Stimulated activated naive CD8-positive, alpha-beta T cell treated with anti-CD3 and anti-CD28 coated beads, Interleukin-15, amount 100 ng/mL, for 72 hours (primary cell): ENCODE results near the gene MBD3.

Experiments used
- ATAC-seq: fragments of 150-1000 bp; cut with Tn5 transposase; 2 replicates; pipeline ENCODE4 v1.10.0; 2021; ENCODE audit warnings: mild to moderate bottlenecking, moderate library complexity
- DNase-seq, 2 donors: peaks; one replicate each; pipeline ENCODE4 v3.0.0; 2021 to 2022
- H3K27ac Mint-ChIP-seq, 2 donors: one replicate each; pipeline ENCODE4 v1.8.0; 2022; ENCODE audit warnings: mild to moderate bottlenecking in 2 of 2, mixed read lengths in 2 of 2, moderate library complexity in 2 of 2
- H3K27me3 Mint-ChIP-seq: one replicate; pipeline ENCODE4 v1.8.0; 2022; ENCODE audit warnings: mixed read lengths
- H3K4me1 Mint-ChIP-seq: one replicate; pipeline ENCODE4 v1.8.0; 2022; ENCODE audit warnings: mild to moderate bottlenecking, mixed read lengths
- H3K4me3 Mint-ChIP-seq, 2 donors: one replicate each; pipeline ENCODE4 v1.8.0; 2022; ENCODE audit warnings: mild to moderate bottlenecking in 2 of 2, mixed read lengths in 2 of 2, moderate library complexity in 1 of 2
- H3K9me3 Mint-ChIP-seq, 2 donors: one replicate each; pipeline ENCODE4 v1.8.0; 2022; ENCODE audit warnings: mixed read lengths in 2 of 2

MBD3 gene

DNA sequence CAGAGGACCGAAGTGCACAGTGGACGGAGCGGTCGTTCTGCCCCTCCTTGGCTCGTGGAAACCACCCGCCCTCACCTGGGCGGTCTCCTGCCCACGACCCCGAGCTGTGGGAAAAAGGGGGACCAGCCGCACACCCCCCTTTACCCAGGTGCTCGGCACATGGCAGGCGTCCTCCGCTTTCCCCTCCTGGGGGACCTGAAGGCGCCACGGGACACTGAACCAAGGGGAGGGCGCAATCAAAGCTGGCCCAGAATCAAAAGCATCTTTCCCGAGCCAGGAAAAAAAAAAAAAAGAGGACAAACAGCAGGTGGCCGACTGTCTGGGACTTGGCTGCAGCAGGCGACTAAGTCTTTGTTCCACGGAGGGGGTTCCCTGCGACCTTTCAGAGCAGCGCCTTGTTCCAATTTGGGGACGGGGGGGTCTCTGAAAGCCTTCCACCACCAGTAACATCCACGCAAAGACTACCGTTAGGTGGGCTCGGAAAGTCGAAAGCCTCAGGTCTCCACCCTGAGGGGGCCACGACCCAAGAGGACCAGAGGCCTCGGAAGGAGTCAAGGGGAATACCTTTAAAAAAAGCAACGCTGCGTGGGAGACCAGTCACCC is 1.1 kb downstream of the MBD3 start:
- ATAC-seq (no peak), DNase-seq (peak in 1 of 2 donors; percentile 30)
- peak overlapping the region; percentile 94 to 97 for H3K27ac Mint-ChIP-seq
- no peaks in the 10 kb centered on the region for H3K9me3 Mint-ChIP-seq
- no peaks in the 10 kb centered on the region for H3K27me3 Mint-ChIP-seq
- peaks cover 35% of the 10 kb centered on the region for H3K4me1 Mint-ChIP-seq
- H3K4me3 Mint-ChIP-seq, result peak overlapping the region; percentile 91 to 95

DNA sequence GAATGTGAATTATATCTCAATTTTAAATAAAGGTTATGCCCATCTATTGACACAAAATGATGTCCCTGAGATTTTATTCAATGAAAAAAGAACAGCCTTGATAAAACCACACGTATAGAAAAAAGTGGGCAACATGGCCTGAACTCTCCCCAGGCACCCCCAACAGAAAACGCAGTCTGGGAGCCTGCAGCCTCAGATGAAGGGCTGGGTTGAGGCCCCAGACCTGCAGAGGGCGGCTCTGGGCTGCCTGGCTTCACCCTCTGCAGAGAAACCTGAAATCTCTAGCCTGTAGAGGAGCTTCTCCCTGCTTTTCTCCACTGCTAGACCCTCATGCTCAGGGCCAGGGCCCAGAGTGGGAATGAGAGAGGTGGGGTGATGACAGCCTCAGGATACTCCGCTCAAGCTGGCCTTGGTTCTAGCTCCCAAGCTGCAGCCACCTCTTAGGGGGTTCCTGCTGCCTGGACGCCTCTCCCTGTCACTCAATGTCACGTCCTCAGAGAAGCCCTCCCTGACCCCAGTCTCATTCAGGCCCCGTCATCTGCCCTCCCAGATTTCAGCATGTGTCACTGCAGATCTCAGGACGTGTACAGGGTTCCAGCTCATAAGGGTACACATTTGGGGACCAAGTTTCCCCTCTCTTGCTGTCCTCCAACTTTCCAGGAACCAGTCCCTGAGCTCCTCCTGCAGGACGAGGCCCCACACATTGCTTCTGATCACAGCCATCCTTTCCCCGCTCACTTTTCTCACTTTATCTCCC is 1.8 kb downstream of the MBD3 start:
- Mint-ChIP-seq H3K4me3 (peak overlapping the region; percentile 91 to 95), H3K4me1 (peaks cover 39% of the 10 kb centered on the region), H3K27me3 (no peaks in the 10 kb centered on the region), H3K9me3 (no peaks in the 10 kb centered on the region), H3K27ac (peak overlapping the region; percentile 94 to 97)
- no peak for DNase-seq
- peak; percentile 34 for ATAC-seq

DNA sequence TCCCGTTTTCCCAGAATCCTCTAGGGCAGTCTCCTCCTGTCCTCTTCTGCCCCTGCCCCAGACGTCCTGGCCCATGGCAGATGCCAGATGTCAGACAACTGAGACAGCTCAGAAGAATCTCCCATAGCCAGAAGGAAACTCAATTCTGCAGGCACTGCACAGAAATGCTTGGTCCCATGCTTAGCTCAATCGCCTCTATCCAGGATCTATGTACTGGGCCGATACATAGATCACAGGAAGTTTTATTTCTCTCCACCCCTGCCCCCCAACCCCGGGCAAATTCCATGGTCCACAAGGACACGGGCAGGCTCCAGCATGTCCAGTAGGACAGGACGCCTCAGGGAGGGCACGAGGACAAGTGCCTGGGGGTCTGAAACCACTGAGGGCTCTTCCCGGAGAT is 4.8 kb downstream of the MBD3 start:
- H3K4me1 Mint-ChIP-seq, result peaks cover 34% of the 10 kb centered on the region
- no peaks in the 10 kb centered on the region for H3K27me3 Mint-ChIP-seq
- ATAC-seq, result no peak
- DNase-seq, result no peak
- peak overlapping the region in 1 of 2 donors; percentile 39 for H3K27ac Mint-ChIP-seq
- no peak overlapping the region for H3K4me3 Mint-ChIP-seq
- H3K9me3 Mint-ChIP-seq, result no peaks in the 10 kb centered on the region

DNA sequence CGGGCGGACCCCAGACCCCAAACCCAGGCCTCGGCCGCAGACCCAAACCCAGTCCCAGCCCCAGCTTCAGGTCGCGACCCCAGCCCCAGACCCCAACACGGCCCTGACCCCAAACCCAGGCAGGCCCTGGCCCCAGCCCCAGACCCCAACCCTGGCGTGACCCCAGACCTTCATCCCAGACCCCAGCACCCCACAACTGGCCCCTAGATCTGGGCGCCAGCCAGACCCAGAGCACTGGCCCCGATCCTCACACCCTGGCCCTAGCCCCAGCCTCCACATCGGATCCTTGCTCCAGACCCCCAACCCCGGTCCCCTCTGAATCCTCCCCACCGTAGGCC is 7.5 kb downstream of the MBD3 start:
- peaks cover 19% of the 10 kb centered on the region for H3K4me1 Mint-ChIP-seq
- DNase-seq (no peak), ATAC-seq (no peak)
- H3K27me3 Mint-ChIP-seq, result no peaks in the 10 kb centered on the region
- no peaks in the 10 kb centered on the region for H3K9me3 Mint-ChIP-seq
- H3K27ac Mint-ChIP-seq, result no peak overlapping the region
- H3K4me3 Mint-ChIP-seq, result no peak overlapping the region

DNA sequence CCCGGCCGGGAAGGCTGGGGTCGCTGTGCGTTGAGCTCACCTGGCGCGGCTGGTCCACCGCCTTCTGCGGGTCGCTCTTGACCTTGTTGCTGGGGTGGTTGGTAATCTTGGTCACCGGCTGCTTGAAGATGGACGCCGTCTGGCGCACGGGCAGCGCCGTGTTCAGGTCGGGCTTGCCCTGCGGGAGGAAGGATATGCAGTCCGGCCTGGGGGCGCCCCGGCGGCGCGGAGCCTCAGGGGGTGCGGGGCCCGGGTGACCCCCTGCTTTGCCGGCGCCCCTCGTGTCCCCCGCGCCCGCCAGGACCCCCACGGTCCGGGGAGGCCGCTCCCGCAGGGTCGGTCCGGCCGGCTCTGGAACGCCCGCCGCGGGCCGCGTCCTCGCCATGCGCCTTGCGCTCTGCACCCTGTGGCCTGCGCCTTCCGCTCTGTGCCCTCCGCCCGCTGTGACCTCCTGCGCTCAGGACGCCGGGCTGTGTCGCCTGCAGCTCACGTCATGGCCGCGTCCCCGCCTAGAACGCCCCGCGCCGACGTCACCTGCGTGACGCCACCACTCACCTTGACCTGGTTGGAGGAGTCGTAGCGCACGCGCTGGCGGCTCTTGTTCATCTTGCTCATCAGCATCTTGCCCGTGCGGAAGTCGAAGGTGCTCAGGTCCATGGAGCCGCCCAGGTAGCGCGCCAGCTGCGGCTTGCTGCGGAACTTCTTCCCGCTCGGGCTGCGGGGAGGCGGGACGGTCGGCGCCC is 8.0 kb downstream of the MBD3 start:
- DNase-seq, result no peak
- peaks cover 14% of the 10 kb centered on the region for H3K4me1 Mint-ChIP-seq
- no peak overlapping the region for H3K4me3 Mint-ChIP-seq
- no peaks in the 10 kb centered on the region for H3K9me3 Mint-ChIP-seq
- H3K27ac Mint-ChIP-seq, result peak overlapping the region in 1 of 2 donors; percentile 22
- ATAC-seq, result peak; percentile 75
- H3K27me3 Mint-ChIP-seq, result no peaks in the 10 kb centered on the region

DNA sequence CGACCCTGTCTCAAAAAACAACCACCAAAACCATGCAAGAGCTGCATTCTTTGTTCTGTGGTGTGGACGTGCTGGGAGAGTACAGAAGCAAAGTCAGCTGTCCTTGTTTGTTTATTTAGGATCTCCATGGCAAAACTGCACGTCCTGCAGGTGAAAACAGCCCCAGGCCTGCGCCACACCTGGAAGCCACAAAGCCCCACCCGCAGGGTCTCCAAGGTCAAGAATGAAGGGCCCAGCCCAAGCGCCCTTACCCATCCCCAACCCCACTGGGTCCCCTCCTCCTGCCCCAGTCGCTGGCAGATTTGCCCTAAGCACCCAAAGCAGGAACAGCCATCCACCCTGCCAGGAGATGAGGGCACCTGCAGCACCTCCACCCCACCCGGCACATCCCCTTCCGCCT is 10.5 kb downstream of the MBD3 start:
- Mint-ChIP-seq H3K9me3 (no peaks in the 10 kb centered on the region), H3K4me1 (peaks cover 12% of the 10 kb centered on the region), H3K27me3 (no peaks in the 10 kb centered on the region), H3K27ac (no peak overlapping the region), H3K4me3 (no peak overlapping the region)
- no peak for ATAC-seq
- DNase-seq, result no peak

DNA sequence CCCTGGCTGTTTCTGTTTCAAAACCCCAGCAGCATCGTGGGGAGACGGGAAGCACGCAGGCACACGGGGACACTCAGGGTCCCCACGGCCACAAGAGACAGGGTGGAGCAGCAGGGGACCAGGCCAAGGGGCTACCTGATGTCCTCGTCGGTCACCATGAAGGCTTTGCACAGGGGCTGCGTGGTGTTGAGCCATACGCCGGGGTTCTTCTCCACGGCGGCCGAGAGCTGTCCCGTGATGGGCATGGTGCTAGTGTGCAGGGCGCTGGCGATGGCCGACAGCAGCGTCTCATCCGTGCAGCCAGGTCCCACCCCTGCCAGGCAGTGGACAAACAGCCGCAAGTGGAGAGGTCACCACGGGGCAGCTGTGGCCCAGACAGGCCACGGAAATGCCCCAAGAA is 11.7 kb downstream of the MBD3 start:
- Mint-ChIP-seq H3K4me3 (no peak overlapping the region), H3K27ac (no peak overlapping the region), H3K9me3 (no peaks in the 10 kb centered on the region), H3K27me3 (no peaks in the 10 kb centered on the region), H3K4me1 (peaks cover 11% of the 10 kb centered on the region)
- no peak for ATAC-seq
- no peak for DNase-seq

DNA sequence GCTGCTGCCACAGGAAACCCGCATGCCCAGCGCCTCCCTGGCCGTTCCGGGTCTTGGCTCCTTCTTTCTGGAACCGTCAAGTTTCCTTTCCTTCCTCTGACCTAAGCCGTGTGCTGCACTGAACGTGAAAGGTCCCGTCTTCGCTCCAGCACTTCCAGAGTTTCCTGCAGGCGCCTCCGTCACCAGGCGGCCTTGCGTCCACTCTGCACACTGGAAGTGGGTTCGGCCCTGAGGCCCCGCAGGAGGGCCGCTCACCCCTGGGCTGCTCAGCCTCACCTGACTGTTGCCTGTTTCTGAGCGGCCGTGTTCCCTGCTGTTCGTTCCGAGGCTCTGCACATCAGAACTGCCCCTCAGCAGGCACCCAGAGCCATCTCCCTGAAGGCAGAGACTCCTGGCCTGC is 12.3 kb downstream of the MBD3 start:
- H3K27ac Mint-ChIP-seq, result no peak overlapping the region

DNA sequence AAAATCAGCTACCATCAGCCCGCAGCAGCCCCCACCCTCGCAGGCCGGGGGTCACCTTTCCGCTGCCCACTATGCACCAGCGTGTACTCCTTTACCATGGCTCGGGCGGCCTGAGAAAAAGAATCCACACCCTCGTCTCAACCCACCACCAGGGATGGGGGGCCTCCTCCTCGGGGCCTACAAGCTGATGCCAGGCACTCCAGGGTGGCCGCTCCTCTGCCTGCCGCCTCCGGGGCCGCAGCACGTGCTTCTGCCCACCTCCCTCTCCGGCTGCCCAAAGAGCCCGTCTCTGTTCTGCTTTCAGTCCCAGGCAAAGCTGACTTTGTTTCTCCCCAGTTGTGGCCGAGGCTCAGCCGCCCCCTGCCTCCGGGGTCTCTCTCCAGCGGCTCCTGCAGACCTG is 13.4 kb downstream of the MBD3 start:
- Mint-ChIP-seq H3K4me1 (peaks cover 4% of the 10 kb centered on the region), H3K4me3 (no peak overlapping the region), H3K27ac (no peak overlapping the region), H3K27me3 (no peaks in the 10 kb centered on the region), H3K9me3 (no peaks in the 10 kb centered on the region)
- no peak for ATAC-seq
- no peak for DNase-seq

More for the DNA sequence above, 12.3 kb downstream of the MBD3 start:
- no peaks in the 10 kb centered on the region for H3K9me3 Mint-ChIP-seq
- ATAC-seq (no peak), DNase-seq (no peak)
- peaks cover 6% of the 10 kb centered on the region for H3K4me1 Mint-ChIP-seq
- H3K4me3 Mint-ChIP-seq, result no peak overlapping the region
- no peaks in the 10 kb centered on the region for H3K27me3 Mint-ChIP-seq

DNA sequence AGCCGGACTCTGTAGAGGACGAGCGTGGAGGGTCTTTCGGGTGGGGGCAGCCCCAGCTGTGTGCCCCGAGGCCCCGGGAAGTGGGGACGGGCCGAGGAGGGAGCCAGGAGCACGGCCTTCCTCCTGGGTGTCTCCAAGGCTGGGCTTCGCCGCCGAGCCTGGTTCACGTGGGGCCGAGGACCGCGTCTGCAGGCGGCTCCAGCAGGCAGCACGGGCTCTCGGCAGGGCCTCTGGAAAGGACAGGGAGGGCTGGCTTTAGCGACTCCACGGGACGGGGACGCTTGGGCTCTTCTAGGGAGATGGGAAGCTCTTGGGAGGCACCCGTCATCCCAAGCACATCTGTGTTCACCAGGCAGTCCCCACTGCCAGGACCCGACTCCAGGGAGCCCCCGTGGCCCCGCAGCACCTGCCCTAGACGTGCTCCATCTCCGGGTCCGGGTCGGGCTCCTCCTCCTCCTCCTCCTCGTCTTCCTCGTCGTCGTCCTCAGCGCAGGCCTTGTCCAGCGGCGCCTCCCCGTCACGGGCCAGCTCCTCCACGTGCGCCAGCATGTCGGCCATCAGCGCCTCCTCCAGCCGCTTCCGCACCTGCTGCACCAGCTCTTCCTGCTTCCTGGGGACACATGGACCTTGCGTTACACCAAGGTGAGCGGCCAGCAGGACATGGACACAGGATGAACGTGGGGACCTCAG is 14.6 kb downstream of the MBD3 start:
- ATAC-seq, result no peak
- Mint-ChIP-seq H3K4me1 (peaks cover 4% of the 10 kb centered on the region), H3K9me3 (no peaks in the 10 kb centered on the region), H3K27ac (peak overlapping the region in 1 of 2 donors; percentile 13), H3K27me3 (no peaks in the 10 kb centered on the region), H3K4me3 (no peak overlapping the region)
- DNase-seq, result no peak

DNA sequence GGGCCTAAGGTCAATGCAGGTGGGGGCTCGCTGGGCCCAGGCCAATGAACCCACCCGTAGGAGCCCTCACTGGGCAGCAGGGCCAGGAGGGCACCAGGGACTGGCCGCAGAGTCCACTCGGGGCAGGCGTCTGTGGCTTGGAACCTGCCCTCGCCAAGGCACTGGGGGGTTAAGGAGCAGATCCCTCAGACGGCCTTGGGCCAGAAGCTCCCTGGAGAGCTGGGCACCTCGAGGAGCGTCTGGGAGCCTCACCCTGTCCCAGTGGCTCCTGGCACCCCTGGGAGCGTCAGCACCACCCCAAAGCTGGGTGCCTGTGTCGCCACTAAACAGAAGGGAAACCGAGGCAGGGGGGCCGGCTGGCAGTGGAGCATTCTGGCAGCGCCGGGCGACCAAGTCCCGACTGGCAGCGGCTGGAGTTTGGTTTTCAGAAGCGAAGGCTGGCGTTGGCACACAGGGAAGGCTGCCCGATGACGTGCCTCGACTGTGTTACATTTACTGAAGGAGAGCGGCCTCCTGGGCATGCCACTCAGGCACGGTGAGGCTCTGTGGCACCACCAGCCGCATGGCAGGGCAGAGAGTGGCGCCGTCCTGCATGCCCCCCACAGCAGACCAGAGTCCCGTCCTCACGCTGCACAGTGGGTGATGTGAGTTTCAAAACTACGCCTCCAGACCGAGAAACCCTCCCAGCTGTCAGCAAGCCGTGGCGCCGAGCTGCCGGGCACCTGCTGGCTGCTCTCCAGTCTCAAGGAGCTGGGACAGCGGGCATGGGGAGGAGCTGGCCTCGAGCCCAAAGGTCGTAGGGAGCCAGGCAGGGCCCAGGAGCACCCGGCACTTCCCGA is 15.4 kb downstream of the MBD3 start:
- ATAC-seq, result peak; percentile 24
- Mint-ChIP-seq H3K27me3 (no peaks in the 10 kb centered on the region), H3K4me1 (peaks cover 4% of the 10 kb centered on the region), H3K27ac (no peak overlapping the region), H3K9me3 (no peaks in the 10 kb centered on the region), H3K4me3 (no peak overlapping the region)
- DNase-seq, result no peak

DNA sequence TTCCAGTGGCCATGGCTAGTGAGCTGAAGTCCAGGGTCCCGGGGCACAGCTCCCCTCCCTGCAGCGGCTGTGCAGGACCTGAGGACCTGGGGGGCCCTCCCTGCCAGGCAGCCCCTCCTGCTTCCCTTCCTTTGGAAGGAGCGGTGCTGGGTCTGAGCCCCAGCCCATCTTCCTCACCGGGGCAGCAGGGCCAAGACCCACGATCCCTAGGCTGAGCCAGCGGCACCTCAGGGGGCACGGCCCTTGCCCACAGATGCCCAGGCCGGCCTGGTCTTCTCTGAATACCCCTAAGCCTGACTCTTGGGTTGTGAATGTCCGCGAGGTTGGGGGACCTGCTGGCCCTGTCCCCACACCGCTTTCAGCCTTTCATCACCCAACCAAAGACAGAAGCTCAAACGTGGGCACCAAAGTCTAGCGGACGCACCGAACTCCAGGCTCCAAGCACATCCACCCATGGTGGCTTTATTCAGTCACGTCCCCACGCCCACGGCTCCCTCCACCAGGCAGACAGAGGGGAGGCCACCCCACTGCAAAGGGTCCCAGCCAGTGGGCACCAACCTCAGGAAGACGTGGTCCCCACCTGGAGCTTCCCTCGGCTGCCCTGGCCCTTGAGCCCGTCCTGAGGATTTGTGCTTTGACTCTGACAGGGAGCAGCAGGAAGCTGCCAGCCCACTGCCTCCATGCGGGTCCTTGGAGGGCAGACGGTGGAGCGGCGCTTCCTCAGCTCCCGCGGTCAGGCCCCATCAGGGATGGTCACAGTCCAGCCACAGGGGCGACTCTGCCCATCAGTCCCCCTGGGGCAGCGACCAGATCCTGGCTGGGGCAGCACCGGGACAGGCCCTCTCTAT is 16.2 kb downstream of the MBD3 start:
- no peak overlapping the region for H3K27ac Mint-ChIP-seq
- peaks cover 8% of the 10 kb centered on the region for H3K4me1 Mint-ChIP-seq
- H3K9me3 Mint-ChIP-seq, result no peaks in the 10 kb centered on the region
- H3K27me3 Mint-ChIP-seq, result no peaks in the 10 kb centered on the region
- DNase-seq, result no peak
- ATAC-seq, result peak; percentile 10
- H3K4me3 Mint-ChIP-seq, result no peak overlapping the region

DNA sequence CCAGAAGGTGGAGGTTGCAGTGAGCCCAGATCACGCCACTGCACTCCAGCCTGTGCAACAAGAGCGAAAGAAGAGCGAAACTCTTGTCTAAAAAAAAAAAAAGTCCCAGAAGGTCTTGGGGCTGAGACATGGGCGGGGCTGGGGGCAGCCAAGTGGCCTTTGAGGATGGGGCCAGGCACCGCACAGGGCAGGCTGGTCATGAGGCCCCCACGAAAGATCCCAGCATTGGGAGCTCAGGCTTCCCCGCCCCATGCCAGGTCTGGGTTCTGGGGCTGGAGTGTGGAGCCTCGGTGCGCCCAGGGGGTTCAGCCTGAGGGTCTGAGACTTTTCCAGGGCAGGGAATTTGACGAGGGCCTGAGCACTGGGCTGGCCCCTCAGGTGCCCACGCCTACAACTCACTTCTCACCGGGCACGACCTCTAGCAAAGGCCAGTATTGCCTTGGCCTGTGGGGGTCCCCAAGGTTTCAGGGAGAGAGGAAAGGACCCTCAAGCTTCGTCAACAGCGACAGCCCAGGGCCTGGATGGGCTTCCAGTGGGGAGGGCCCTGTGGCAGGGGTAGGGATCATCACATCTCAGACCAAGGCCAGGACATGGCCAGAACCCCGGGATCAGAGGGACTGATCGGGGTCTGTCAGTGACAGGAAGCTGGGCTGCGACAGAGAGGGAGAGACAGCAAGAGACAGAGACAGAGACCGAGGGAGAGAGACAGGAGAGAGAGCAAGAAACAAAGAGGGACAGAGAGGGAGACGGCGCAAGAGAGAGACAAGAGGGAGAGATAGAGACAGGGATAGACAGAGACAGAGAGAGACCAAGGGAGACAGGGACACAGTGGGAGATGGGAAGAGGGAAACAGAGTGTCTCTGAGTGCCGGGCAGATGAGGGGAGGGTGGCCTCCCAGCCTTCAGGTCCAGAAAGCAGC is 17.1 kb downstream of the MBD3 start:
- H3K9me3 Mint-ChIP-seq, result no peaks in the 10 kb centered on the region
- H3K4me3 Mint-ChIP-seq, result no peak overlapping the region
- H3K27ac Mint-ChIP-seq, result peak overlapping the region in 1 of 2 donors; percentile 92
- no peak for DNase-seq
- ATAC-seq, result no peak
- peaks cover 8% of the 10 kb centered on the region for H3K4me1 Mint-ChIP-seq
- peaks cover 2% of the 10 kb centered on the region for H3K27me3 Mint-ChIP-seq
